Gastroesophageal sphincter (tissue), 4 donors: ENCODE data around the gene IGSF23. TPM values are rescaled to one million over a fixed set of nuclear protein-coding genes. Genes with fewer than 3 reads are reported as not detected.
A peak's percentile ranks its signal among the peaks of the same experiment; 100 is the strongest.

Experiments
- ATAC-seq: fragments of 150-250 bp; one replicate; pipeline ENCODE4 v1.9.1; 2016; ENCODE audit warnings: mild to moderate bottlenecking, moderate library complexity
- H3K27ac ChIP-seq, 4 donors: fragments of 200-600 bp; sonication (generic) in 3 of 4; 1 replicate in 3 of 4; 2 replicates in 1 of 4; pipeline ENCODE4 v1.5.1; 2016 to 2019
- H3K27me3 ChIP-seq: fragments of 200-600 bp; sonication (generic); one replicate; pipeline ENCODE4 v1.5.1; 2019
- H3K36me3 ChIP-seq, 2 donors: fragments of 200-600 bp; sonication (generic); one replicate each; pipeline ENCODE4 v1.5.1; 2019; ENCODE audit warnings: control low read depth in 1 of 2
- H3K4me1 ChIP-seq, 3 donors: fragments of 200-600 bp; sonication (generic); 1 replicate in 2 of 3; 2 replicates in 1 of 3; pipeline ENCODE4 v1.5.1; 2016 to 2019; ENCODE audit warnings: control low read depth in 2 of 3
- H3K4me3 ChIP-seq, 2 donors: fragments of 200-600 bp; sonication (generic); one replicate each; pipeline ENCODE4 v1.5.1; 2019; ENCODE audit warnings: mild to moderate bottlenecking in 1 of 2, moderate library complexity in 1 of 2
- H3K9me3 ChIP-seq, 3 donors: fragments of 200-600 bp; sonication (generic); one replicate each; pipeline ENCODE4 v1.5.1; 2017 to 2019; ENCODE audit warnings: control low read depth in 2 of 3
- CTCF ChIP-seq, 4 experiments: fragments of 200-600 bp in 2 of 4; fragments of 450-650 bp in 2 of 4; sonication (generic) in 1 of 4; IDR thresholded peaks; one replicate each; pipeline ENCODE4 v1.5.1; 2017 to 2019; ENCODE audit warnings: antibody characterized with exemption in 4 of 4, mild to moderate bottlenecking in 2 of 4, moderate library complexity in 2 of 4
- EP300 ChIP-seq: sonication (generic); formaldehyde crosslinking; IDR thresholded peaks from one replicate; pipeline ENCODE4 v1.6.1; 2017; ENCODE audit warnings: antibody characterized with exemption, mild to moderate bottlenecking
- POLR2A ChIP-seq, 2 donors: fragments of 450-650 bp; IDR thresholded peaks; one replicate each; pipeline ENCODE4 v1.6.1; 2017; ENCODE audit warnings: antibody characterized with exemption in 2 of 2, mild to moderate bottlenecking in 2 of 2, moderate library complexity in 1 of 2
- POLR2AphosphoS5 ChIP-seq: sonication (generic); formaldehyde crosslinking; IDR thresholded peaks from one replicate; pipeline ENCODE4 v1.6.1; 2017; ENCODE audit warnings: antibody characterized with exemption
- WGBS, 2 donors: methylation state at CpG; one replicate each; pipeline ENCODE4 v1.1.5; 2018; ENCODE audit warnings: low coverage in 1 of 2; 5-methylcytosine and 5-hydroxymethylcytosine counted together
- total RNA-seq, 4 donors: library from RNA; depleted of rRNA; stranded (reverse); fragments of >200 nt; gene quantifications; one replicate each; pipeline ENCODE4 v1.1.0, GENCODE V29; 2016

The IGSF23 gene
- total RNA-seq, 4 donors from 2014 or later, result not detected

DNA sequence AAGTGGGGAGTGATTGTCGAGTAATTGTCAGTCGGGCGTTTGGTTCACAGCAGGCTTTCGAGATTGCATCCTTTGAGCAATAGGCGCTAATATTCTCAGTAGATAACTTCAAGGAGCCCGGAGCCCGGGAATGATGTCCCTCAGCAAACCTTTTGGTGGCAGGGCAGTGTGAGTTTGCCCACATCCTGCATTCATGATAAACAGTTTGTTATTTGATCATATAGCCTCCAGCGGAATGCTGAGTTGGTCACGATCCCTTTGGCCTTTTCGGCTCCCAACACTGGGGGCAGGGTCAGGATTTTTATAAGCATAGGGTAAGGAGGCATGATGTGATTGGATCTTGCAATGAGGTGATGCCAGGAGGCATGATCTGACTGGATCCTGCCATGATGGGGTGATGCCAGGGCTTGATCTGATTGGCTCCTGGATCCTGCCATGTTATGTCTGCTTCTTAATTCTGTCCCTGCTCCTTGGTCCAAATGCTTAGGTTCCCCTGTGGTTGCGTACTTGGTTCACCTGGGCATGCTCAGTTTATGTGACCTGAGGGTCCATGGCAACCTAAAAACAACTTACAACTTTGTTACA is 38.2 kb upstream of the IGSF23 start:
- no peak overlapping the region for H3K27ac ChIP-seq
- peaks cover 23% of the 10 kb centered on the region for H3K27me3 ChIP-seq
- H3K9me3 ChIP-seq, result no peaks in the 10 kb centered on the region
- no peak overlapping the region for H3K4me3 ChIP-seq
- 58 to 88% methylated on average over 5 to 7 of the region's 11 CpGs for WGBS, 2 donors
- no peak for ATAC-seq
- TF ChIP-seq EP300 (no peak), POLR2AphosphoS5 (no peak), POLR2A (IDR thresholded peaks at IDR 0.05) (no peak), CTCF (IDR thresholded peaks at IDR 0.05) (no peak)
- no peaks in the 10 kb centered on the region for H3K36me3 ChIP-seq
- no peaks in the 10 kb centered on the region for H3K4me1 ChIP-seq

DNA sequence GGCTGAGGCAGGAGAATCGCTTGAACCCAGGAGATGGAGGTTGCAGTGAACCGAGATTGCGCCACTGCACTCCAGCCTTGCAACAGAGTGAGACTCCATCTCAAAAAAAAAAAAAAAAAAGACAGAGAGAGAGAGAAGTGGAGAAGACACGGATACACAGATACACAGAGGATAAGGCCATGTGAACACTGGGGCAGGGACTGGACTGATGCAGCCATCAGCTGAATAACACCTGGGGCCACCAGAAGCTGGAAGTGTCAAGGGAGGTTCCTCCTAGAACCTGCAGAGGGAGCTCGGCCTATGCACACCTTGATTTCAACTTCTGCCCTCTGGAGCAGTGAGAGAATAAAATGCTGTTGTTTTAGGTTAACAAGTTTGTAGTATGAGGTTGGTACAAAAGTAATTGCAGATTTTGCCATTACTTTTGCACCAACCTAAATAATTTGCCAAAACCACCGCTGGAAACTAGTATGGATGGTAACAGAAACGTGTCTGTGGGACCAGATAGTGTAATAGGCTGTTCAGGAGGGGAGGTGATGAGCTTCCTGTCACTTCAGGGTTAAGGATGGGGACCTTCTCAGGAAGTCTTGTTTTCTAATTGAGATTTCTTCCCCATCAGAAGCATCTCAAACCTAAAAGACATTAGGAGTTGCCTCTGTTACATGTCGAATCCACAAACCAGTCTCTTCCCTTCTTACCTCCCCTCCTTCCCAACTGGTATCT is 36.4 kb upstream of the IGSF23 start:
- no peaks in the 10 kb centered on the region for H3K36me3 ChIP-seq
- ATAC-seq, result no peak
- H3K9me3 ChIP-seq, result no peaks in the 10 kb centered on the region
- no peak overlapping the region for H3K4me3 ChIP-seq
- TF ChIP-seq POLR2A (IDR thresholded peaks at IDR 0.05) (no peak), CTCF (IDR thresholded peaks at IDR 0.05) (peak in 3 of 4 experiments; percentile 23 to 61 (median 25)), POLR2AphosphoS5 (no peak)
- no peak overlapping the region for H3K27ac ChIP-seq
- 48 to 60% methylated on average over 4 to 8 of the region's 8 CpGs for WGBS, 2 donors
- H3K4me1 ChIP-seq, result no peaks in the 10 kb centered on the region
- peaks cover 22% of the 10 kb centered on the region for H3K27me3 ChIP-seq

DNA sequence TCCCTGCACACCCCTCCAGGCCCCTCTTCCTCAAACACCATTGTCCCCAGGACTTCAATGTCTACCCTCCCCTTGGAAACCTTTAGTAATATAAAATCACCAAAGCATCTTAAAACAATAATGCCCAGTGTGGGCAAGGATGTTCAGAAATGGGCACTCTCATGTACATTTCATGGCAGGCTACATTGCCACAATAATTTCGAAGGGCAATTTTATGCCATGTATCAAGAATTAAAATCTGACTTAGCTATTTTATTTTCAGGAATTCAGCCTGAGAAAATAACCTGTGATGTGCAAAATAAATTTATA is 35.8 kb upstream of the IGSF23 start:
- ATAC-seq, result no peak
- Histone ChIP-seq H3K4me3 (no peak overlapping the region), H3K27ac (no peak overlapping the region), H3K27me3 (peaks cover 23% of the 10 kb centered on the region), H3K9me3 (no peaks in the 10 kb centered on the region), H3K36me3 (no peaks in the 10 kb centered on the region), H3K4me1 (no peaks in the 10 kb centered on the region)
- TF ChIP-seq EP300, result no peak
- TF ChIP-seq CTCF (IDR thresholded peaks at IDR 0.05), result no peak
- no peak for TF ChIP-seq POLR2AphosphoS5
- TF ChIP-seq POLR2A (IDR thresholded peaks at IDR 0.05), result no peak
- WGBS, 2 donors, result 36 to 50% methylated on average over 1 of the region's 1 CpG

- Histone ChIP-seq H3K4me1 (no peaks in the 10 kb centered on the region), H3K36me3 (no peaks in the 10 kb centered on the region), H3K4me3 (no peak overlapping the region), H3K27me3 (peaks cover 35% of the 10 kb centered on the region), H3K9me3 (no peaks in the 10 kb centered on the region), H3K27ac (no peak overlapping the region)
- TF ChIP-seq POLR2A (IDR thresholded peaks at IDR 0.05) (no peak), EP300 (no peak), CTCF (IDR thresholded peaks at IDR 0.05) (no peak), POLR2AphosphoS5 (no peak)
- WGBS, 2 donors, result 85% methylated on average over 4 of the region's 5 CpGs; no CpG with 5 or more reads in 1 of the 2 donors
- no peak for ATAC-seq
These were observed 33.5 kb upstream of the IGSF23 start for GRCh38 chr19:44579663-44580365.
